HepG2 (cell line): Measurements from ENCODE around the gene LAS1L. TPM values are rescaled to one million over a fixed set of nuclear protein-coding genes. Genes with fewer than 3 reads are reported as not detected.

ENCODE experiments used
- ATAC-seq: fragments of 200-7000 bp; cut with Tn5 transposase; 3 replicates; pipeline ENCODE4 v1.9.1; 2020; ENCODE audit warnings: mild to moderate bottlenecking, moderate library complexity
- BruUV-seq: library from RNA; stranded (reverse); fragments of 400-500 nt; replicated peaks from 2 replicates; lab custom pipeline; 2021; lab: Mats Ljungman, UMichigan
- CTCF ChIA-PET: fragments of 300-600 bp; formaldehyde crosslinking; extraction: SDS; loops from one replicate; lab custom pipeline; 2021; ENCODE audit warnings: low total read pairs, inconsistent platforms, low intra/inter-chr PET ratio; lab: Yijun Ruan, JAX
- POLR2A ChIA-PET: fragments of 350-600 bp; sonication (Branson Sonifier 250); formaldehyde crosslinking; loops from one replicate; lab custom pipeline; 2020; ENCODE audit warnings: antibody characterized with exemption, inconsistent platforms; lab: Yijun Ruan, JAX
- DNase-seq: peaks from one replicate; pipeline ENCODE4 v3.0.0-alpha.2; 2015; ENCODE audit warnings: low spot score
- FAIRE-seq: peaks from 3 replicates; lab custom pipeline; 2011; peaks lifted over from hg19 to GRCh38; lab: Jason Lieb, UNC
- H2AFZ ChIP-seq: one replicate; pipeline ENCODE4 v1.6.1; 2011; ENCODE audit warnings: low read length, inconsistent platforms
- H3K27ac ChIP-seq: fragments of 300-600 bp; 3 replicates; pipeline ENCODE4 v1.8.0; 2011; ENCODE audit warnings: mixed run types, mild to moderate bottlenecking, mixed read lengths, low read length, inconsistent platforms; ENCODE audit not compliant: insufficient read depth; ENCODE audit errors: extremely low read length
- H3K27me3 ChIP-seq, 2 experiments: fragments of 200-600 bp in 1 of 2; 2 replicates in 1 of 2; 3 replicates in 1 of 2; pipeline versions ENCODE4 v1.6.0 to v1.8.0; 2011; ENCODE audit warnings: low read length in 2 of 2, mild to moderate bottlenecking in 2 of 2, moderate library complexity in 2 of 2, inconsistent platforms in 1 of 2; ENCODE audit not compliant: insufficient read depth in 2 of 2, control insufficient read depth in 1 of 2
- H3K36me3 ChIP-seq, 2 experiments: fragments of 200-600 bp in 1 of 2; replicated peaks in 1 of 2; 2 replicates in 1 of 2; 3 replicates in 1 of 2; pipeline versions ENCODE4 v1.5.1 to v1.8.0; 2011; ENCODE audit warnings: low read length in 2 of 2, inconsistent platforms in 1 of 2; ENCODE audit not compliant: insufficient read depth in 2 of 2, control insufficient read depth in 1 of 2
- H3K4me1 ChIP-seq: 2 replicates; pipeline ENCODE4 v1.5.1; 2012; ENCODE audit warnings: low read length, inconsistent platforms; ENCODE audit not compliant: insufficient read depth
- H3K4me2 ChIP-seq: 2 replicates; pipeline ENCODE4 v1.6.0; 2011; ENCODE audit warnings: low read depth, low read length, inconsistent platforms
- H3K4me3 ChIP-seq, 3 experiments: fragments of 200-600 bp in 1 of 3; sonication (generic), shearing (Covaris generic) in 1 of 3; replicated peaks in 1 of 3; 2 replicates each; pipeline ENCODE4 v1.5.1; 2011 to 2016; ENCODE audit warnings: low read length in 3 of 3, inconsistent platforms in 2 of 3, low read depth in 2 of 3, mild to moderate bottlenecking in 2 of 3, control low read depth in 1 of 3, mixed read lengths in 1 of 3; ENCODE audit not compliant: insufficient read depth in 1 of 3
- H3K79me2 ChIP-seq: one replicate; pipeline ENCODE4 v1.6.1; 2011; ENCODE audit warnings: low read length, inconsistent platforms; ENCODE audit not compliant: insufficient read depth
- H3K9ac ChIP-seq: 2 replicates; pipeline ENCODE4 v1.6.0; 2011; ENCODE audit warnings: mild to moderate bottlenecking, low read depth, low read length, inconsistent platforms; ENCODE audit not compliant: insufficient read depth
- H3K9me3 ChIP-seq: 2 replicates; pipeline ENCODE4 v1.5.1; 2012; ENCODE audit warnings: mild to moderate bottlenecking, low read length
- H4K20me1 ChIP-seq: 2 replicates; pipeline ENCODE4 v1.6.0; 2011; ENCODE audit warnings: inconsistent platforms, mild to moderate bottlenecking, low read length, moderate library complexity; ENCODE audit not compliant: insufficient read depth
- ZNF333 ChIP-seq: sonication (generic); formaldehyde crosslinking; IDR thresholded peaks from 2 replicates; pipeline ENCODE4 v1.4.0; 2020; ENCODE audit warnings: mild to moderate bottlenecking, missing genetic modification reagents, borderline replicate concordance
- WGBS: methylation state at CpG from one replicate; pipeline ENCODE4 v1.1.6; 2017; ENCODE audit warnings: low lambda C conversion rate; 5-methylcytosine and 5-hydroxymethylcytosine counted together
- in situ Hi-C: cut with HindIII; loops from 2 replicates; pipeline ENCODE4 v1.10.0; 2017; ENCODE audit warnings: low pct_unique_long_range_greater_than_20kb; ENCODE audit not compliant: extremely low pct_ligation_motif_present
- intact Hi-C: fragments of 100-400 bp; cut with micrococcal nuclease; formaldehyde crosslinking; loops from one replicate; pipeline ENCODE4 v1.10.0; 2022; ENCODE audit not compliant: unreplicated experiment
- polyA plus RNA-seq, 8 experiments: library from polyadenylated mRNA; depleted of rRNA in 3 of 8; stranded (reverse) in 7 of 8; unstranded in 1 of 8; fragments of >200 nt; fragmentation: Illumina TruSeq in 4 of 8; extraction: Trizol in 4 of 8; gene quantifications; 2 replicates each; pipeline versions ENCODE4 v1.2.1 to v1.2.3, GENCODE V29; 2011 to 2016; ENCODE audit warnings: low read depth in 4 of 8, missing spikeins in 1 of 8, mixed read lengths in 1 of 8; ENCODE audit not compliant: insufficient read depth in 1 of 8
- total RNA-seq, 5 experiments: library from RNA; depleted of rRNA; stranded (reverse); fragments of >200 nt; fragmentation: Illumina TruSeq; extraction: Trizol; gene quantifications; 2 replicates each; pipeline ENCODE4 v1.2.3, GENCODE V29; 2016; ENCODE audit warnings: low read depth in 1 of 5
- TF ChIP-seq, protein P1 (sequence below): sonication (generic); formaldehyde crosslinking; IDR thresholded peaks from 2 replicates; pipeline ENCODE4 v1.4.0; 2020; ENCODE audit warnings: missing genetic modification reagents
- TF ChIP-seq, protein P2 (sequence below): sonication (generic); formaldehyde crosslinking; IDR thresholded peaks from 2 replicates; pipeline ENCODE4 v1.4.0; 2020; ENCODE audit warnings: missing genetic modification reagents, mild to moderate bottlenecking, borderline replicate concordance
- TF ChIP-seq, protein P3 (sequence below): sonication (generic); formaldehyde crosslinking; IDR thresholded peaks from 2 replicates; pipeline ENCODE4 v1.4.0; 2020; ENCODE audit warnings: missing genetic modification reagents, mild to moderate bottlenecking, borderline replicate concordance
- TF ChIP-seq, protein P4 (sequence below): sonication (generic); formaldehyde crosslinking; IDR thresholded peaks from 2 replicates; pipeline ENCODE4 v1.8.0; 2022; ENCODE audit warnings: missing genetic modification reagents, low read depth, mild to moderate bottlenecking, borderline replicate concordance

The LAS1L gene
- total and polyA plus RNA-seq, 2 of the 13 experiments (the other 11 are each of a cell fraction or from before 2014, with no cell fraction given) = 18.1 to 33.3 TPM

DNA sequence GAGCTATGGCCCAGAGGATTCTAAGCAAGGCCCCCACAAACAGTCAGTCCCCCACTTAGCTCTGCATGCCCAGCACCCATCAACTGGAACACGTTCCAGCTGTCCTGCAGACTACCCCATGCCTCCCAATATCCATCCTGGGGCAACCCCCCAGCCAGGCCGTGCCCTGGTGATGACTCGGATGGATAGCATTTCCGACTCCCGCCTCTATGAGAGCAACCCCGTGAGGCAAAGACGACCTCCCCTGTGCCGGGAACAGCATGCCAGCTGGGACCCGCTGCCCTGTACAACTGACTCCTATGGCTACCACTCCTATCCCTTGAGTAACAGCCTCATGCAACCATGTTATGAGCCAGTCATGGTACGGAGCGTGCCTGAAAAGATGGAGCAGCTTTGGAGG is 32.0 kb downstream of the LAS1L start:
- H3K27me3 ChIP-seq = no peaks in the 10 kb centered on the region
- H3K9me3 ChIP-seq = no peaks in the 10 kb centered on the region
- WGBS = 100% methylated on average over 2 of the region's 11 CpGs
- FAIRE-seq (no peak), DNase-seq (no peak), ATAC-seq (no peak)
- in situ Hi-C loops (no loop called here), intact Hi-C loops (no loop called here)
- H3K36me3 ChIP-seq = no peaks in the 10 kb centered on the region
- ChIA-PET CTCF (no interaction called here), POLR2A (no interaction called here)
- H4K20me1 ChIP-seq = no peaks in the 10 kb centered on the region
- no peak overlapping the region for H3K27ac ChIP-seq
- no peak overlapping the region for H3K4me2 ChIP-seq
- no peak overlapping the region for H3K9ac ChIP-seq
- H3K79me2 ChIP-seq = no peaks in the 10 kb centered on the region
- H3K4me3 ChIP-seq = no peak overlapping the region
- TF ChIP-seq, protein P1, sequence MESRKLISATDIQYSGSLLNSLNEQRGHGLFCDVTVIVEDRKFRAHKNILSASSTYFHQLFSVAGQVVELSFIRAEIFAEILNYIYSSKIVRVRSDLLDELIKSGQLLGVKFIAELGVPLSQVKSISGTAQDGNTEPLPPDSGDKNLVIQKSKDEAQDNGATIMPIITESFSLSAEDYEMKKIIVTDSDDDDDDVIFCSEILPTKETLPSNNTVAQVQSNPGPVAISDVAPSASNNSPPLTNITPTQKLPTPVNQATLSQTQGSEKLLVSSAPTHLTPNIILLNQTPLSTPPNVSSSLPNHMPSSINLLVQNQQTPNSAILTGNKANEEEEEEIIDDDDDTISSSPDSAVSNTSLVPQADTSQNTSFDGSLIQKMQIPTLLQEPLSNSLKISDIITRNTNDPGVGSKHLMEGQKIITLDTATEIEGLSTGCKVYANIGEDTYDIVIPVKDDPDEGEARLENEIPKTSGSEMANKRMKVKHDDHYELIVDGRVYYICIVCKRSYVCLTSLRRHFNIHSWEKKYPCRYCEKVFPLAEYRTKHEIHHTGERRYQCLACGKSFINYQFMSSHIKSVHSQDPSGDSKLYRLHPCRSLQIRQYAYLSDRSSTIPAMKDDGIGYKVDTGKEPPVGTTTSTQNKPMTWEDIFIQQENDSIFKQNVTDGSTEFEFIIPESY (CRISPR knock-in tag) = no peak
- no peak for TF ChIP-seq ZNF333 (CRISPR knock-in tag)
- TF ChIP-seq, protein P2, sequence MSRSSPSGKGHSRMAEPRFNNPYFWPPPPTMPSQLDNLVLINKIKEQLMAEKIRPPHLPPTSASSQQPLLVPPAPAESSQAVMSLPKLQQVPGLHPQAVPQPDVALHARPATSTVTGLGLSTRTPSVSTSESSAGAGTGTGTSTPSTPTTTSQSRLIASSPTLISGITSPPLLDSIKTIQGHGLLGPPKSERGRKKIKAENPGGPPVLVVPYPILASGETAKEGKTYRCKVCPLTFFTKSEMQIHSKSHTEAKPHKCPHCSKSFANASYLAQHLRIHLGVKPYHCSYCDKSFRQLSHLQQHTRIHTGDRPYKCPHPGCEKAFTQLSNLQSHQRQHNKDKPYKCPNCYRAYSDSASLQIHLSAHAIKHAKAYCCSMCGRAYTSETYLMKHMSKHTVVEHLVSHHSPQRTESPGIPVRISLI = no peak
- TF ChIP-seq, protein P3, sequence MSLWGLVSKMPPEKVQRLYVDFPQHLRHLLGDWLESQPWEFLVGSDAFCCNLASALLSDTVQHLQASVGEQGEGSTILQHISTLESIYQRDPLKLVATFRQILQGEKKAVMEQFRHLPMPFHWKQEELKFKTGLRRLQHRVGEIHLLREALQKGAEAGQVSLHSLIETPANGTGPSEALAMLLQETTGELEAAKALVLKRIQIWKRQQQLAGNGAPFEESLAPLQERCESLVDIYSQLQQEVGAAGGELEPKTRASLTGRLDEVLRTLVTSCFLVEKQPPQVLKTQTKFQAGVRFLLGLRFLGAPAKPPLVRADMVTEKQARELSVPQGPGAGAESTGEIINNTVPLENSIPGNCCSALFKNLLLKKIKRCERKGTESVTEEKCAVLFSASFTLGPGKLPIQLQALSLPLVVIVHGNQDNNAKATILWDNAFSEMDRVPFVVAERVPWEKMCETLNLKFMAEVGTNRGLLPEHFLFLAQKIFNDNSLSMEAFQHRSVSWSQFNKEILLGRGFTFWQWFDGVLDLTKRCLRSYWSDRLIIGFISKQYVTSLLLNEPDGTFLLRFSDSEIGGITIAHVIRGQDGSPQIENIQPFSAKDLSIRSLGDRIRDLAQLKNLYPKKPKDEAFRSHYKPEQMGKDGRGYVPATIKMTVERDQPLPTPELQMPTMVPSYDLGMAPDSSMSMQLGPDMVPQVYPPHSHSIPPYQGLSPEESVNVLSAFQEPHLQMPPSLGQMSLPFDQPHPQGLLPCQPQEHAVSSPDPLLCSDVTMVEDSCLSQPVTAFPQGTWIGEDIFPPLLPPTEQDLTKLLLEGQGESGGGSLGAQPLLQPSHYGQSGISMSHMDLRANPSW (CRISPR knock-in tag) = no peak
- TF ChIP-seq, protein P4, sequence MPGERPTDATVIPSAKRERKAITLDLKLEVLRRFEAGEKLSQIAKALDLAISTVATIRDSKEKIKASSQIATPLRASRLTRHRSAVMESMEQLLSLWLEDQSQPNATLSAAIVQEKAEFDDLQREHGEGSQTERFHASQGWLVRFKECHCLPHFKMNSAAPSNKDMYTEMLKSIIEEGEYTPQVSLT (CRISPR knock-in tag) = no peak
- H2AFZ ChIP-seq = no peak overlapping the region
- no peaks in the 10 kb centered on the region for H3K4me1 ChIP-seq
- no TSS peak for BruUV-seq
